ENCODE results near the gene TRAF3.
"Not testable (repeated sequence)": the region's sequence is repeated elsewhere in the genome, so short reads cannot be mapped to it uniquely, and the experiment has no call there.

Gene TRAF3

GRCh38 chr14:102807013-102807406 is 29.8 kb downstream of the TRAF3 start:
- no peak for DNase-seq (ENCODE audit: low read depth in 2 of 2)

GRCh38 chr14:102809870-102810269 is 32.6 kb downstream of the TRAF3 start:
- no peak for DNase-seq (ENCODE audit: low read depth in 2 of 2)

- no peak for DNase-seq (ENCODE audit: low read depth in 2 of 2)
These were observed 33.3 kb downstream of the TRAF3 start for GRCh38 chr14:102810523-102810922.

- DNase-seq (ENCODE audit: low read depth in 2 of 2) = no peak
These were observed 34.2 kb downstream of the TRAF3 start for GRCh38 chr14:102811254-102811963.

- DNase-seq (ENCODE audit: low read depth in 2 of 2) = no peak
These were observed 34.7 kb downstream of the TRAF3 start for GRCh38 chr14:102811971-102812370.

GRCh38 chr14:102813691-102814090 is 36.4 kb downstream of the TRAF3 start:
- no peak for DNase-seq (ENCODE audit: low read depth in 2 of 2)

- DNase-seq (ENCODE audit: low read depth in 2 of 2) = no peak
These were observed 40.1 kb downstream of the TRAF3 start for GRCh38 chr14:102817318-102817717.

GRCh38 chr14:102817942-102818940 is 41.0 kb downstream of the TRAF3 start:
- no peak for DNase-seq (ENCODE audit: low read depth in 2 of 2)

GRCh38 chr14:102819176-102819628 is 42.0 kb downstream of the TRAF3 start:
- DNase-seq (ENCODE audit: low read depth in 2 of 2) = peak; percentile 51 to 66

- no peak for DNase-seq (ENCODE audit: low read depth in 2 of 2)
These were observed 42.6 kb downstream of the TRAF3 start for GRCh38 chr14:102819747-102820330.

- DNase-seq (ENCODE audit: low read depth in 2 of 2) = no peak
These were observed 44.0 kb downstream of the TRAF3 start for GRCh38 chr14:102821252-102821651.

- peak; percentile 21 to 51 for DNase-seq (ENCODE audit: low read depth in 2 of 2)
These were observed 45.1 kb downstream of the TRAF3 start for GRCh38 chr14:102822311-102822863.

GRCh38 chr14:102822887-102823286 is 45.6 kb downstream of the TRAF3 start:
- not testable (repeated sequence) for DNase-seq (ENCODE audit: low read depth in 2 of 2)

GRCh38 chr14:102823546-102823945 is 46.3 kb downstream of the TRAF3 start:
- no peak for DNase-seq (ENCODE audit: low read depth in 2 of 2)

GRCh38 chr14:102824832-102825231 is 47.6 kb downstream of the TRAF3 start:
- no peak for DNase-seq (ENCODE audit: low read depth in 2 of 2)

- DNase-seq (ENCODE audit: low read depth in 2 of 2) = no peak
These were observed 48.3 kb downstream of the TRAF3 start for GRCh38 chr14:102825307-102826095.

- DNase-seq (ENCODE audit: low read depth in 2 of 2) = no peak
These were observed 48.9 kb downstream of the TRAF3 start for GRCh38 chr14:102826161-102826560.

GRCh38 chr14:102826751-102827675 is 49.8 kb downstream of the TRAF3 start:
- no peak for DNase-seq (ENCODE audit: low read depth in 2 of 2)

GRCh38 chr14:102827716-102828115 is 50.5 kb downstream of the TRAF3 start:
- no peak for DNase-seq (ENCODE audit: low read depth in 2 of 2)

- DNase-seq (ENCODE audit: low read depth in 2 of 2) = no peak
These were observed 50.9 kb downstream of the TRAF3 start for GRCh38 chr14:102828151-102828550.

Measured in stimulated activated CD8-positive, alpha-beta memory T cell treated with anti-CD3 and anti-CD28 coated beads, Interleukin-2, amount 100 ng/mL, for 48 hours (primary cell).